HG03521 (cell line): ENCODE data around the gene RGS7.
"Not testable (repeated sequence)": the region's sequence is repeated elsewhere in the genome, so short reads cannot be mapped to it uniquely, and the experiment has no call there.

ENCODE experiments used
- ATAC-seq: cut with Tn5 transposase; IDR thresholded peaks from one replicate; pipeline ENCODE4 v1.9.1; 2021; ENCODE audit warnings: mild to moderate bottlenecking, moderate library complexity; ENCODE audit not compliant: unreplicated experiment

The RGS7 gene

GRCh38 chr1:241090798-241091197 is 266.2 kb downstream of the RGS7 start:
- no peak for ATAC-seq

- not testable (repeated sequence) for ATAC-seq
These were observed 267.9 kb downstream of the RGS7 start for GRCh38 chr1:241089066-241089465.

- ATAC-seq = not testable (repeated sequence)
These were observed 268.9 kb downstream of the RGS7 start for GRCh38 chr1:241088075-241088474.

- ATAC-seq = no peak
These were observed 270.3 kb downstream of the RGS7 start for GRCh38 chr1:241086686-241087085.

- no peak for ATAC-seq
These were observed 273.7 kb downstream of the RGS7 start for GRCh38 chr1:241083285-241083684.

GRCh38 chr1:241081473-241081872 is 275.5 kb downstream of the RGS7 start:
- ATAC-seq = no peak

- no peak for ATAC-seq
These were observed 277.5 kb downstream of the RGS7 start for GRCh38 chr1:241079459-241079858.

GRCh38 chr1:241079047-241079446 is 278.0 kb downstream of the RGS7 start:
- no peak for ATAC-seq

- no peak for ATAC-seq
These were observed 279.4 kb downstream of the RGS7 start for GRCh38 chr1:241077386-241078147.

GRCh38 chr1:241074507-241074906 is 282.5 kb downstream of the RGS7 start:
- ATAC-seq = no peak

- ATAC-seq = no peak
These were observed 288.6 kb downstream of the RGS7 start for GRCh38 chr1:241068359-241068758.

GRCh38 chr1:241063276-241063675 is 293.7 kb downstream of the RGS7 start:
- no peak for ATAC-seq

GRCh38 chr1:241061062-241061461 is 295.9 kb downstream of the RGS7 start:
- ATAC-seq = no peak

- no peak for ATAC-seq
These were observed 308.4 kb downstream of the RGS7 start for GRCh38 chr1:241048622-241049021.

GRCh38 chr1:241045659-241046058 is 311.3 kb downstream of the RGS7 start:
- no peak for ATAC-seq

GRCh38 chr1:241034203-241034936 is 322.6 kb downstream of the RGS7 start:
- ATAC-seq = no peak

- no peak for ATAC-seq
These were observed 332.2 kb downstream of the RGS7 start for GRCh38 chr1:241024834-241025233.

- ATAC-seq = no peak
These were observed 334.6 kb downstream of the RGS7 start for GRCh38 chr1:241022366-241022765.

GRCh38 chr1:241020851-241021697 is 335.9 kb downstream of the RGS7 start:
- no peak for ATAC-seq

- ATAC-seq = no peak
These were observed 344.2 kb downstream of the RGS7 start for GRCh38 chr1:241012708-241013340.

- ATAC-seq = no peak
These were observed 349.3 kb downstream of the RGS7 start for GRCh38 chr1:241007668-241008067.
